ENCODE results near the gene MCM8. TPM values are rescaled to one million over a fixed set of nuclear protein-coding genes. Genes with fewer than 3 reads are reported as not detected.

MCM8 gene
- total and polyA plus RNA-seq, 2 donors (not counting 1 experiment from before 2014, with no cell fraction given): 4.4 to 13.8 TPM

DNA sequence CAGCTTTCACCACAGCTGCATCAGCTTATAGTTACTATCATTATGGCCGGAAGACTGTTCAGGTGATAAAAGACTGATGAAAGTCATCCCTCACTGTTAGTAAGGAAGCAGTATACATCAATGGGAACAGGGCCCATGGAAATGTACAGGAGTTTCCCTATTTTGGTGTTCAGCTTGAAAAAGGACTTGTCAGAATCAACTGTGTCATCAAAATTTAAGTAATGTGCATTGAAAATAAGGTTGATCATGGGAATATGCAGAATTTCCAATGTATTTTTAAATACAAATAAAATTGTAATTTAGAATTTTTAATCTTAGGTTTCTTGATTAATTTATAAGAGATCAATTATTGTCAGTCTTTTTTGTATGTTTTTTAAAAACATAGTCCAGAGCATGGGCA lies 86.6 kb downstream of the MCM8 start:
- Histone ChIP-seq H3K36me3 (replicated peaks in 1 of 2; ENCODE audit: control extremely low read depth in 1 of 2, control insufficient read depth in 1 of 2, extremely low read depth in 1 of 2, insufficient read depth in 2 of 2, low read length in 1 of 2) (peaks cover 1 to 50% of the 10 kb centered on the region in 2 experiments), H2AFZ (ENCODE audit: insufficient read depth, low read depth, low read length, poor library complexity, severe bottlenecking) (no peak overlapping the region), H4K20me1 (ENCODE audit: control insufficient read depth, insufficient read depth, low read length, poor library complexity, severe bottlenecking) (no peaks in the 10 kb centered on the region), H3K4me2 (replicated peaks; ENCODE audit: low read depth, low read length, poor library complexity, severe bottlenecking) (no peak overlapping the region), H3K27ac (ENCODE audit: low read length in 2 of 2) (no peak overlapping the region), H3K9me3 (ENCODE audit: control extremely low read depth in 1 of 3, control insufficient read depth in 2 of 3, insufficient read depth in 1 of 3, low read length in 2 of 3) (peaks cover 0 to 9% (median 0%) of the 10 kb centered on the region in 3 donors), H3K4me3 (ENCODE audit: control extremely low read depth in 1 of 5, extremely low read depth in 1 of 5, insufficient read depth in 1 of 5, low read depth in 2 of 5, low read length in 4 of 5) (no peak overlapping the region), H3K79me2 (ENCODE audit: control insufficient read depth, insufficient read depth, low read length) (no peaks in the 10 kb centered on the region), H3K4me1 (ENCODE audit: control insufficient read depth in 2 of 2, insufficient read depth in 2 of 2, low read length in 2 of 2) (no peaks in the 10 kb centered on the region), H3K9ac (ENCODE audit: low read length) (no peak overlapping the region), H3K27me3 (replicated peaks in 1 of 4; ENCODE audit: control extremely low read depth in 1 of 4, control insufficient read depth in 3 of 4, insufficient read depth in 4 of 4, low read length in 3 of 4) (no peaks in the 10 kb centered on the region)
- Mint-ChIP-seq H3K27ac (no peak overlapping the region), H3K27me3 (no peaks in the 10 kb centered on the region), H3K9me3 (ENCODE audit: insufficient read depth) (no peaks in the 10 kb centered on the region), H3K4me3 (no peak overlapping the region), H3K4me1 (no peaks in the 10 kb centered on the region)
- intact Hi-C loops (cut with micrococcal nuclease): no loop called here
- TF ChIP-seq CTCF (IDR thresholded peaks at IDR 0.05) (no peak), EZH2 (IDR thresholded peaks at IDR 0.05; ENCODE audit: borderline replicate concordance, insufficient read depth, low read depth, low read length, poor library complexity, severe bottlenecking) (no peak)
- DNase-seq (no peak), ATAC-seq (ENCODE audit: low read depth) (no peak)
- CTCF ChIA-PET: interaction anchor here (2.1 kb wide), 1 partner anchor 509 kb away, joined by 5 read pairs; no protein-coding TSS in a partner anchor
- POLR2A ChIA-PET: no interaction called here
- no CpG with 5 or more reads among the region's 1 CpG for WGBS (ENCODE audit: insufficient coverage)

- TF ChIP-seq EZH2 (IDR thresholded peaks at IDR 0.05; ENCODE audit: borderline replicate concordance, insufficient read depth, low read depth, low read length, poor library complexity, severe bottlenecking) (no peak), CTCF (IDR thresholded peaks at IDR 0.05) (no peak)
- Histone ChIP-seq H3K27ac (ENCODE audit: low read length in 2 of 2) (no peak overlapping the region), H2AFZ (ENCODE audit: insufficient read depth, low read depth, low read length, poor library complexity, severe bottlenecking) (no peak overlapping the region), H3K27me3 (replicated peaks in 1 of 4; ENCODE audit: control extremely low read depth in 1 of 4, control insufficient read depth in 3 of 4, insufficient read depth in 4 of 4, low read length in 3 of 4) (no peaks in the 10 kb centered on the region), H3K4me3 (ENCODE audit: control extremely low read depth in 1 of 5, extremely low read depth in 1 of 5, insufficient read depth in 1 of 5, low read depth in 2 of 5, low read length in 4 of 5) (no peak overlapping the region), H4K20me1 (ENCODE audit: control insufficient read depth, insufficient read depth, low read length, poor library complexity, severe bottlenecking) (no peaks in the 10 kb centered on the region), H3K79me2 (ENCODE audit: control insufficient read depth, insufficient read depth, low read length) (no peaks in the 10 kb centered on the region), H3K9ac (ENCODE audit: low read length) (no peak overlapping the region), H3K4me1 (ENCODE audit: control insufficient read depth in 2 of 2, insufficient read depth in 2 of 2, low read length in 2 of 2) (no peaks in the 10 kb centered on the region), H3K4me2 (replicated peaks; ENCODE audit: low read depth, low read length, poor library complexity, severe bottlenecking) (no peak overlapping the region), H3K36me3 (replicated peaks in 1 of 2; ENCODE audit: control extremely low read depth in 1 of 2, control insufficient read depth in 1 of 2, extremely low read depth in 1 of 2, insufficient read depth in 2 of 2, low read length in 1 of 2) (peaks cover 1 to 44% of the 10 kb centered on the region in 2 experiments), H3K9me3 (ENCODE audit: control extremely low read depth in 1 of 3, control insufficient read depth in 2 of 3, insufficient read depth in 1 of 3, low read length in 2 of 3) (peaks cover 0 to 9% (median 0%) of the 10 kb centered on the region in 3 donors)
- intact Hi-C loops (cut with micrococcal nuclease): no loop called here
- no peak overlapping the region for H3K4me3 Mint-ChIP-seq
- no peaks in the 10 kb centered on the region for H3K4me1 Mint-ChIP-seq
- WGBS (ENCODE audit: insufficient coverage): 97% methylated on average over 3 of the region's 3 CpGs
- DNase-seq (no peak), ATAC-seq (ENCODE audit: low read depth) (no peak)
- no peaks in the 10 kb centered on the region for H3K27me3 Mint-ChIP-seq
- ChIA-PET CTCF (no interaction called here), POLR2A (no interaction called here)
- no peak overlapping the region for H3K27ac Mint-ChIP-seq
- H3K9me3 Mint-ChIP-seq (ENCODE audit: insufficient read depth): no peaks in the 10 kb centered on the region
Measured at GRCh38 chr20:6038256-6038655, 87.8 kb downstream of the MCM8 start.
